ENCODE results near the gene RABL3.
A peak's percentile ranks its signal among the peaks of the same experiment; 100 is the strongest.
"Not testable (repeated sequence)": the region's sequence is repeated elsewhere in the genome, so short reads cannot be mapped to it uniquely, and the experiment has no call there.

The RABL3 gene, protein sequence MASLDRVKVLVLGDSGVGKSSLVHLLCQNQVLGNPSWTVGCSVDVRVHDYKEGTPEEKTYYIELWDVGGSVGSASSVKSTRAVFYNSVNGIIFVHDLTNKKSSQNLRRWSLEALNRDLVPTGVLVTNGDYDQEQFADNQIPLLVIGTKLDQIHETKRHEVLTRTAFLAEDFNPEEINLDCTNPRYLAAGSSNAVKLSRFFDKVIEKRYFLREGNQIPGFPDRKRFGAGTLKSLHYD

DNA sequence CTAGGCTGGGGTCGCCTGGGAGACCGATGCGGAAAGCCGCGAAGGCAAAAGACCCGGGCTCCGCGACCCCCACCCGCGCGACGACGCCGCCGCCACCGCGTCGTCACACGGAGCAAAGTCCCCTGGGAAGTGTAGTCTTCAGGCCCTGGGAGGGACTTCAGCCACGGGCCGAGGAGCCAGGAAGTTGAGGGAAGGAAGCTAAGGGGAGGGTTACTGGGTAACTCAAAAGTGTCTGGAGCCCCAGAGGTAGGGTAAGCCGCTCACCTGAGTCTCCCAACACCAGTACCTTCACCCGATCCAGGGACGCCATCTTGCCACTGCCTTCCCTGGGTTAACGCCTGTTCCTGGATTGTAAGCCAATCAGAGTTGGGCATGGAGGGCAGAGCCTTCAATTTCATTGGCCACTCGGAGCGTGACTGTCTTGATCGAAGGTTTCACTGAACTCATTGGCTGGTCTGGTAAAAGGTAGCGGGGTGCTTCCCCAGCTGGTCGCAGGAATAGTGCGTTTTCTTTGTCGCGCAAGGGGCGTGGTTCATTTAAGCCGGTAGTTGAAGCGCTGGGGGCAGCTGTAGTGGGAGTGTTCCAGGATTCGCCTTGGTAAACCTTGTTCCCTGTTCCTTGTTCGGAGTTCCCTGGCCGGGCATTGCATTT is at the start of gene RABL3, which contains the start of gene GTF2E1:
Gene RABL3 (minus strand): TSS at position 319 of the 651 bp plus-strand sequence. CDS start 9 bp downstream, at position 310.
Gene GTF2E1 (plus strand): TSS at position 547 of the 651 bp plus-strand sequence. CDS start 7,809 bp downstream, outside the sequence.
- DNase-seq, result peak; percentile 99
- peak; percentile 93 for TF ChIP-seq POLR2A (IDR thresholded peaks at IDR 0.05; ENCODE audit: low read length)
- no peak for TF ChIP-seq GATA1 (IDR thresholded peaks at IDR 0.05; ENCODE audit: low read depth, low read length)

DNA sequence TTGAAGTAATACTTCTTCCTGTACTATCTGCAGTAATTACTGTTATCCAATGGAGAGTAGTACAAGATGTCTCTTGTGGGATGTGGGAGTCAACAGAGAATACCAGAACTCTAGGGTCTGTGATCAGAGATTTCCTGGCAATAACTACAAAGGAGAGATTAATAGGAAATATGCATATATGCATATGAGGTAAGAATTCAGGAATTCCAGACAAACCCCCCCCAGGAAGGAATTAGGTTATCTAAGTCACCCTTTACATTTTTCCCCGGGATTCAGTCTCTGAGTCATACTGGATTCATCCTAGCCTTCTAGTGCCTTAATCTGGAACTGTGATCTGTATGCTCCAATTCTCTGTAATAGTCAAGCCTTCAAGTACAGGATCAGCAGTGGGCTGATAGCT is 49.6 kb upstream of the RABL3 start:
- TF ChIP-seq POLR2A (IDR thresholded peaks at IDR 0.05; ENCODE audit: low read length) (no peak), GATA1 (IDR thresholded peaks at IDR 0.05; ENCODE audit: low read depth, low read length) (no peak)
- DNase-seq, result no peak

DNA sequence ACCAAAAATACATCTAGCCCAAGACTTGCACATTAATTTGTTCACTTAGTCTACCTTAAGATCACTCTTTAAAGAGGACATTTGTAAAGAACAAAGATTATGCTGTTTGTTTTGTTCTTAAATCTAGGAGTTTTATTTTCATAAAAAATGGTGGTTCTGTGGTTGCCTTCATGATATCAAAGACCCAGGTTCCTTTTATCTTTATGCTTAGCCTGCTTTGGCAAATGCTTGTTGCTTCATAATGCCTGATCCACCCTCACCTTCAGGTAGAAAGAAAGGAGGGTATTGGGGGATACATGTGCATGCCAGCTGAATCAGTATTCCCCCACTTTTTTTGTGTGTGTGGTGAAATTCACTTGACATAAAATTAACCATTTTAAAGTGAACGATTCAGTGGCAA is 48.7 kb upstream of the RABL3 start:
- DNase-seq, result no peak

DNA sequence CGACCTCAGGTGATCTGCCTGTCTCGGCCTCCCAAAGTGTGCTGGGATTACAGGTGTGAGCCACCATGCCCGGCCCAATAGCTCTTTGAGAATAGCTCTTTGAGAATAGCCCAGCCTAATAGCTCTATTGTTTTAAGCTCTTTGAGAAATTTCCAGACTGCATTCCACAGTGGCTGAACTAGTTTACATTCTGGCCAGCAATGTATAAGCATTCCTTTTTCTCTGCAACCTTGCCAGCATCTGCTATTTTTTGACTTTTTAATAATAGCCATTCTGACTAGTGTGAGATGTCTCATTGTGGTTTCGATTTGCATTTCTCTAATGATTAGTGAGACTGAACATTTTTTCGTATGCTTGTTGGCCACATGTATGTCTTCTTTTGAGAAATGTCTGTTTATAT is 43.5 kb upstream of the RABL3 start:
- DNase-seq, result not testable (repeated sequence)

More for the DNA sequence above, 48.7 kb upstream of the RABL3 start:
- TF ChIP-seq POLR2A (IDR thresholded peaks at IDR 0.05; ENCODE audit: low read length) (no peak), GATA1 (IDR thresholded peaks at IDR 0.05; ENCODE audit: low read depth, low read length) (no peak)

DNA sequence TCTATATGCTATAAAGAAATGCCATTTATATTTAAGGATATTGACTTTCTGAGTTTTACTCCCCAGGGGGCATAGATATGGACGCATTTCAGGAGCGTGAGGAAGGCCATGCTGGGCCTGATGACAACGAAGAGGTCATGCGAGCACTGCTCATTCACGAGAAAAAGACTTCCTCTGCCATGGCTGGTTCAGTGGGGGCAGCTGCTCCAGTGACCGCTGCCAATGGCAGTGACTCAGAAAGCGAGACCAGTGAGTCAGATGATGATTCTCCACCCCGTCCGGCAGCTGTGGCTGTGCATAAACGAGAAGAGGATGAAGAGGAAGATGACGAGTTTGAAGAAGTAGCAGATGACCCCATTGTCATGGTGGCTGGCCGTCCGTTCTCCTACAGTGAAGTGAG is 38.7 kb upstream of the RABL3 start:
- DNase-seq, result peak in 1 of 2 experiments; percentile 15

DNA sequence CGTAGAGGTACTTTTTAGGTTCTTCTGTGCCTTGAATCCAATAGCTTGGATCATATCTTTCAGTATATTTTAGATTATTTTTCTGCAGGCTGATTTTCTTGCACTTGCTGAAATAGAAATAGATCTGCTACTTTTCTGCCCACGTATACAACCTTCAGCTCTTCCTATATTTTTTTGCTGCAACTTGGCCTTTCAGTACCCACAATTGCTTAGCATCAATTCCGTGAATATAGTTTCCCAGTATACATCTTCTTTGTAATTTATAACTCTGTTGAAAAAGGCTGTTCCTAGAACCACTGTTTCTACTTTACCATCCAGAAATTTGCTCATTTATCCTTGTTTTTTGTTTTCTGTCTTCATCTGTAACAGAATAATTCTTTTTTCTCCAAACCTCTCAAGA is 36.5 kb upstream of the RABL3 start:
- DNase-seq, result no peak
- TF ChIP-seq POLR2A (IDR thresholded peaks at IDR 0.05; ENCODE audit: low read length), result no peak
- TF ChIP-seq GATA1 (IDR thresholded peaks at IDR 0.05; ENCODE audit: low read depth, low read length), result no peak

More for the DNA sequence above, 38.7 kb upstream of the RABL3 start:
- TF ChIP-seq POLR2A (IDR thresholded peaks at IDR 0.05; ENCODE audit: low read length) (no peak), GATA1 (IDR thresholded peaks at IDR 0.05; ENCODE audit: low read depth, low read length) (no peak)

DNA sequence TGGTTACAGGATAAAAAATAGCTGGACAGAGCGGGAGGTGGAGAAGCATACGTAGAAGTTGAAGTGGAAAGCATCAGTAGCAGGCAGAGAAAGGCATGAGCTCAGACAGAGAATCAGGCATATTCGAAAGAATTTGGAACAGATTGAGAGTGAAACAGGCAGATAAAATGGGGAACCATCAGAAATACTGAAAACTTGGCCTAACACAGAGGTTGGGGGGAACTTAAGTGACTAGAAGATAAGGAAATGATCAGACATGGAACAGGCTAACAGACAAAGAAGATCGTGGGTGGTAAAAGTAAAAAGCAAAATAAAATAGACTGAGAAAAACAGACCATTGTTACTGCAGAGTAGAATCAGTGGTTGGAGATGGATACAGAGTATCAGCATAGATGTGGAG is 33.1 kb upstream of the RABL3 start:
- TF ChIP-seq POLR2A (IDR thresholded peaks at IDR 0.05; ENCODE audit: low read length) (no peak), GATA1 (IDR thresholded peaks at IDR 0.05; ENCODE audit: low read depth, low read length) (no peak)
- DNase-seq, result peak in 1 of 2 experiments; percentile 54

DNA sequence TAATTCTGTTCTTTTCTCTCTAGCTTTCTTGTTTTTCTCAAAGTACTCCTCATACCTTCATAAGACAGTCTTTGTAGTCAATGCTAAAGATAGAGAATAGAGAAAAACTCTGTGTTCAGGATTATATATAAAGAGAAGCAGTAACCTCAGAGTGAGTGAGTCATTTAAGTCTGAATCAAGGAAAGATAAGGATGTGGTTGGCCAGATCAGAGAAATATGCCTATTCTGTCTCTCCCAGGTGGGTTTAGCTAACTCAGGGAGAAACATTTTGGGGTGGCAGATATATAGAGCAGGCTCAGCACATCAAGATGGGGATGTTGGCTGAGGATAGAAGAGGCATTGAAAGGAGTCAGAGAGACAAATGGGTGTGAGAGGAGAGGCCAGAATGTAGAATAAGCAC is 31.6 kb upstream of the RABL3 start:
- TF ChIP-seq POLR2A (IDR thresholded peaks at IDR 0.05; ENCODE audit: low read length), result no peak
- no peak for TF ChIP-seq GATA1 (IDR thresholded peaks at IDR 0.05; ENCODE audit: low read depth, low read length)
- no peak for DNase-seq

DNA sequence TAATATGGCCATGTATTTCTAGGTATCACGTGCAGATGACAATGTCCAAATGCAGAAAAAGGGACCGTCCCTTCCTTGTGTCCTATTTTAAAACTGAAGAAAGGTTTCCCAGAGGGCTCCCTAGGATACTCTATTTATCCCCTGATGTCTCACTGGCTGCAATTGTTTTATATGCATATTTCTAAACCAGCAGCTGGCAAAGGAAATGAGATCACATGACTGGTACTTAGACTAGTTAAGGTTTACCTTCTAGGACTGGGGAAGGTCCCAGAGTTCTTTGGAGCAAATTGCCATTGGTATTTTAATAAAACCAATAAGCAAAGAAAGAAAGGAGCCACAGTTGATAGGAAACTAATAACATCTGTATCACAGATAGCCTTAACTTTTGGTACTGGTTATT is 29.8 kb upstream of the RABL3 start:
- no peak for TF ChIP-seq GATA1 (IDR thresholded peaks at IDR 0.05; ENCODE audit: low read depth, low read length)
- TF ChIP-seq POLR2A (IDR thresholded peaks at IDR 0.05; ENCODE audit: low read length), result no peak
- DNase-seq, result no peak

DNA sequence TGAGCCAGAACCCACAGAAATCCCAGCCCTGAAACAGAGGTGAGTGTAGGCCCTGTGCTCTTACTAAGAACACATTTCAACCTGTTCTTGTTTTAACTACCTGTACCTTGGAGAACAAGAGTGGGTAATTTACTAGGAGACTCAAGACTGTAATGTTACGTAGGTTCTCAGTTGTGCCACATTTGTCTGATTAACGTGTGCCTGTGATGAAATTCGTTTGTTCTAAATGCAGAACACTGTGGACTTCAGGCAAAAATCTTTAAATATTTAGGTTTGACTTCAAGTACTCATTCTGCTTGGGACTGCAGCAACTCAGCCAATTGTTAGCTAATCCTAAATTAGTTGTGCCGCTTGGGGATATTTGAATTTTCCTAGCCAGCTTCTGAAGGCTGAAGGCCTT is 28.6 kb upstream of the RABL3 start:
- TF ChIP-seq GATA1 (IDR thresholded peaks at IDR 0.05; ENCODE audit: low read depth, low read length) (no peak), POLR2A (IDR thresholded peaks at IDR 0.05; ENCODE audit: low read length) (no peak)
- DNase-seq, result no peak

DNA sequence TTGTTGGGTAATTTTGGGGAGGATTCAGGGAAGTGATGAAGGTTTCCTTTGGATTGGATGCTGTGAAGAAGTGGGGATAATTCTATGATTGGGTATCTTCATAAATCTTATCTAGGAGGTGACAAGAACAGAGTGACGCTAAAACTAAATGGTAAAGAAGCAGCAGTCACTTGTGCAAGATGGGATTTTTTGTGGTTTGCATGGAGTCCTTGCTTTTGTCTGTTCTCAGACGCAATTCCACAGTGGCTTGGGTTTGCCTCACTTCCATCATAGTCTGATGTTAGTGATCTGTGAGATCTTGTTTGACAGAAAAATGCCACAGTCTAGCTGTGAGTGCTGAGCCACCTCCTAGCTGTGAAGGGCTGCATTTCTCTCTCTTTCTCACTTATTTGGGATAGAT is 27.1 kb upstream of the RABL3 start:
- DNase-seq, result no peak
- TF ChIP-seq GATA1 (IDR thresholded peaks at IDR 0.05; ENCODE audit: low read depth, low read length), result no peak
- no peak for TF ChIP-seq POLR2A (IDR thresholded peaks at IDR 0.05; ENCODE audit: low read length)

DNA sequence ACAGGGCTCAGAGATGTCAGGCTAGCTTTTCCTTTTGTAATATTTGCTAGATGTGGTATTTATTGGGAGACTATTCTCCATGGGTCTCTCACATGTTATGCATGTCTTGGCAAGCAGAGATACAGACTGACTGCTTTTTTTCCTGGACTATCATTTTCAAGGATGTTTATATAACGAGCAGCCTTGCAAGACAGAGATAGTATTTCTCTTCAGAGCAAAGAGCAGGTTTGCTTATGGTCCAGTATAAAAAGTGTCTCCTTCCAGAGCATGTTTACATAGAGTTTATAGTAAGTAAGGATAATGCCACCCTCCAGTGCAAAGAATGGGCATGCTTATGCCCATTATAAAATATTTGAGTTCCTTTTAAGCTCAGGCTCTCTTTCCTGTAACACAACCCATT is 24.8 kb upstream of the RABL3 start:
- no peak for TF ChIP-seq POLR2A (IDR thresholded peaks at IDR 0.05; ENCODE audit: low read length)
- TF ChIP-seq GATA1 (IDR thresholded peaks at IDR 0.05; ENCODE audit: low read depth, low read length), result no peak
- DNase-seq, result no peak

DNA sequence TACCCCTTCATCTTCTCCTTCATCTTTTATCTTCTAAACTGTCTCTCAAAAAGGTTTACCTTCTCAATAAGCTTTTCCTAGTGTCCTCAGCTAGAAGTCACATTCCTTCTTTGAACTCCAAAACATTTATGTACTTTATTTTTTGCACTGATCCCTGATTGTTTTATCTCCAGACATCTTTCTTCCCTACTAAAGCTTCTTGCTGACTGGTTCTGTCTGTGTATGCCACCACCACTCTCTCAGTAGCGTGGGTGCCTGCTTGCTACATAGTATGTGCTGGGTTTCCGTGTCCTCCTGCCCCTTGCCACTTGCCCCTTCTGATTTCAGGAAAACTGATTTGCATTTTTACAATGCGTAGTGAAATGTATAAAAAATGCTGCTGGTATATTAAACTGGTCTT is 24.3 kb upstream of the RABL3 start:
- TF ChIP-seq GATA1 (IDR thresholded peaks at IDR 0.05; ENCODE audit: low read depth, low read length) (no peak), POLR2A (IDR thresholded peaks at IDR 0.05; ENCODE audit: low read length) (no peak)
- peak in 1 of 2 experiments; percentile 26 for DNase-seq

DNA sequence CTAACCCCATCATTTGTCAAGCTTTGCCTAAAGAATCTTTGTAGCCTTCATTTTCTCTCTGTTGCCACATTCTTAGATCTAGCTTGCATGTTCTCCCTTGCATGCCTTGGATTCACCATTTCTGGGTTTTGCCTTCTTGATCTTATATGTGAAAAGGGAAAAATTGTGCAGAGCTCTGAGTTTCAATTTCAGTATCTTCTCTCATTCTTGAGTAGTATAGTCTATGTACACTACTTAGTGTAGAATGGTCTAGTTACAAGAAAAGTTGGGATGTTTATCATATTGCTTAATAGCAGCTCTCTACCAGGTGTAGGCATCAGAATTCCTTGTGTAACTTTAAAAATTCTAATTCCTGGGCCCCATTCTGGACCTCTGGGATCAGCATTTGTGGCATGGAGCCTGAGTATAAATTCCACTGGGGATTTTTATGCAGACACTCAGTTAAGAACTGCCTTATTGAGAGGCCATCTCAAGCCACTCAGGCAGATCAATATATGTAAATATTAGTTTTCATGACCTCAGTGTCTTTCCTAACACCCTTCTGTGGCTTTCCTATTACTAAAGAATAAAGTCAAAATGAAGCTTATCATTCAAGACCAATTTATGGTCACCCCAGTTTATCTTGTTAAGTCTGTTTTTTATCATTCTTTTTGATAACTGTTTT is 23.6 kb upstream of the RABL3 start:
- DNase-seq, result no peak
- TF ChIP-seq POLR2A (IDR thresholded peaks at IDR 0.05; ENCODE audit: low read length) (no peak), GATA1 (IDR thresholded peaks at IDR 0.05; ENCODE audit: low read depth, low read length) (no peak)
